ENCODE data around the gene SCLY. TPM values are rescaled to one million over a fixed set of nuclear protein-coding genes. Genes with fewer than 3 reads are reported as not detected.
"Not testable (repeated sequence)": the region's sequence is repeated elsewhere in the genome, so short reads cannot be mapped to it uniquely, and the experiment has no call there.

The SCLY gene
- total and polyA plus RNA-seq, 2 donors (not counting 1 experiment from before 2014, with no cell fraction given): 16.4 to 42.4 TPM

- intact Hi-C loops (cut with micrococcal nuclease): no loop called here
- Histone ChIP-seq H3K4me3 (ENCODE audit: control extremely low read depth in 1 of 5, extremely low read depth in 1 of 5, insufficient read depth in 1 of 5, low read depth in 2 of 5, low read length in 4 of 5) (no peak overlapping the region), H4K20me1 (ENCODE audit: control insufficient read depth, insufficient read depth, low read length, poor library complexity, severe bottlenecking) (no peaks in the 10 kb centered on the region), H2AFZ (ENCODE audit: insufficient read depth, low read depth, low read length, poor library complexity, severe bottlenecking) (no peak overlapping the region), H3K4me1 (ENCODE audit: control insufficient read depth in 2 of 2, insufficient read depth in 2 of 2, low read length in 2 of 2) (peaks cover 6 to 8% of the 10 kb centered on the region in 2 donors), H3K9ac (ENCODE audit: low read length) (no peak overlapping the region), H3K27ac (ENCODE audit: low read length in 2 of 2) (no peak overlapping the region), H3K36me3 (replicated peaks in 1 of 2; ENCODE audit: control extremely low read depth in 1 of 2, control insufficient read depth in 1 of 2, extremely low read depth in 1 of 2, insufficient read depth in 2 of 2, low read length in 1 of 2) (peaks cover 0 to 28% of the 10 kb centered on the region in 2 experiments), H3K27me3 (replicated peaks in 1 of 4; ENCODE audit: control extremely low read depth in 1 of 4, control insufficient read depth in 3 of 4, insufficient read depth in 4 of 4, low read length in 3 of 4) (no peaks in the 10 kb centered on the region), H3K9me3 (ENCODE audit: control extremely low read depth in 1 of 3, control insufficient read depth in 2 of 3, insufficient read depth in 1 of 3, low read length in 2 of 3) (no peaks in the 10 kb centered on the region), H3K4me2 (replicated peaks; ENCODE audit: low read depth, low read length, poor library complexity, severe bottlenecking) (no peak overlapping the region), H3K79me2 (ENCODE audit: control insufficient read depth, insufficient read depth, low read length) (peaks cover 15% of the 10 kb centered on the region)
- WGBS (ENCODE audit: insufficient coverage): 86% methylated on average over 7 of the region's 18 CpGs
- no peaks in the 10 kb centered on the region for H3K9me3 Mint-ChIP-seq (ENCODE audit: insufficient read depth)
- TF ChIP-seq CTCF (IDR thresholded peaks at IDR 0.05) (no peak), EZH2 (IDR thresholded peaks at IDR 0.05; ENCODE audit: borderline replicate concordance, insufficient read depth, low read depth, low read length, poor library complexity, severe bottlenecking) (no peak)
- H3K4me3 Mint-ChIP-seq: no peak overlapping the region
- H3K4me1 Mint-ChIP-seq: peaks cover 10% of the 10 kb centered on the region
- POLR2A ChIA-PET: no interaction called here
- H3K27me3 Mint-ChIP-seq: no peaks in the 10 kb centered on the region
- DNase-seq (no peak), ATAC-seq (ENCODE audit: low read depth) (no peak)
- no peak overlapping the region for H3K27ac Mint-ChIP-seq
- CTCF ChIA-PET: no interaction called here
These were observed 4.5 kb downstream of the SCLY start for GRCh38 chr2:238065071-238065846.

- H3K4me3 Mint-ChIP-seq: no peak overlapping the region
- no peaks in the 10 kb centered on the region for H4K20me1 ChIP-seq (ENCODE audit: control insufficient read depth, insufficient read depth, low read length, poor library complexity, severe bottlenecking)
- ChIA-PET CTCF (interaction anchor here (0.5 kb wide), 1 partner anchor 199 kb away, joined by 3 read pairs; no protein-coding TSS in a partner anchor), POLR2A (no interaction called here)
- H3K9me3 ChIP-seq (ENCODE audit: control extremely low read depth in 1 of 3, control insufficient read depth in 2 of 3, insufficient read depth in 1 of 3, low read length in 2 of 3): no peaks in the 10 kb centered on the region
- intact Hi-C loops (cut with micrococcal nuclease): no loop called here
- H3K4me2 ChIP-seq (replicated peaks; ENCODE audit: low read depth, low read length, poor library complexity, severe bottlenecking): no peak overlapping the region
- H3K4me1 Mint-ChIP-seq: peaks cover 9% of the 10 kb centered on the region
- no peak overlapping the region for H3K27ac ChIP-seq (ENCODE audit: low read length in 2 of 2)
- no peak overlapping the region for H3K4me3 ChIP-seq (ENCODE audit: control extremely low read depth in 1 of 5, extremely low read depth in 1 of 5, insufficient read depth in 1 of 5, low read depth in 2 of 5, low read length in 4 of 5)
- TF ChIP-seq CTCF (IDR thresholded peaks at IDR 0.05) (no peak), EZH2 (IDR thresholded peaks at IDR 0.05; ENCODE audit: borderline replicate concordance, insufficient read depth, low read depth, low read length, poor library complexity, severe bottlenecking) (no peak)
- peaks cover 0 to 28% of the 10 kb centered on the region in 2 experiments for H3K36me3 ChIP-seq (replicated peaks in 1 of 2; ENCODE audit: control extremely low read depth in 1 of 2, control insufficient read depth in 1 of 2, extremely low read depth in 1 of 2, insufficient read depth in 2 of 2, low read length in 1 of 2)
- no peak overlapping the region for H3K9ac ChIP-seq (ENCODE audit: low read length)
- DNase-seq (no peak), ATAC-seq (ENCODE audit: low read depth) (no peak)
- H2AFZ ChIP-seq (ENCODE audit: insufficient read depth, low read depth, low read length, poor library complexity, severe bottlenecking): no peak overlapping the region
- peaks cover 6 to 7% of the 10 kb centered on the region in 2 donors for H3K4me1 ChIP-seq (ENCODE audit: control insufficient read depth in 2 of 2, insufficient read depth in 2 of 2, low read length in 2 of 2)
- no peak overlapping the region for H3K27ac Mint-ChIP-seq
- WGBS (ENCODE audit: insufficient coverage): 89% methylated on average over 9 of the region's 9 CpGs
- H3K27me3 Mint-ChIP-seq: no peaks in the 10 kb centered on the region
- no peaks in the 10 kb centered on the region for H3K27me3 ChIP-seq (replicated peaks in 1 of 4; ENCODE audit: control extremely low read depth in 1 of 4, control insufficient read depth in 3 of 4, insufficient read depth in 4 of 4, low read length in 3 of 4)
- H3K9me3 Mint-ChIP-seq (ENCODE audit: insufficient read depth): no peaks in the 10 kb centered on the region
- peaks cover 11% of the 10 kb centered on the region for H3K79me2 ChIP-seq (ENCODE audit: control insufficient read depth, insufficient read depth, low read length)
These were observed 5.4 kb downstream of the SCLY start for GRCh38 chr2:238066218-238066617.

- intact Hi-C loops (cut with micrococcal nuclease); H3K4me3 ChIP-seq (ENCODE audit: control extremely low read depth in 1 of 5, extremely low read depth in 1 of 5, insufficient read depth in 1 of 5, low read depth in 2 of 5, low read length in 4 of 5); H3K9me3 ChIP-seq (ENCODE audit: control extremely low read depth in 1 of 3, control insufficient read depth in 2 of 3, insufficient read depth in 1 of 3, low read length in 2 of 3); H3K4me1 Mint-ChIP-seq; H3K9me3 Mint-ChIP-seq (ENCODE audit: insufficient read depth); H3K79me2 ChIP-seq (ENCODE audit: control insufficient read depth, insufficient read depth, low read length); H3K27me3 Mint-ChIP-seq; H3K4me2 ChIP-seq (replicated peaks; ENCODE audit: low read depth, low read length, poor library complexity, severe bottlenecking); H4K20me1 ChIP-seq (ENCODE audit: control insufficient read depth, insufficient read depth, low read length, poor library complexity, severe bottlenecking); H3K4me1 ChIP-seq (ENCODE audit: control insufficient read depth in 2 of 2, insufficient read depth in 2 of 2, low read length in 2 of 2); H3K4me3 Mint-ChIP-seq; DNase-seq; POLR2A ChIA-PET; CTCF ChIA-PET; H3K27ac Mint-ChIP-seq; H2AFZ ChIP-seq (ENCODE audit: insufficient read depth, low read depth, low read length, poor library complexity, severe bottlenecking); H3K27ac ChIP-seq (ENCODE audit: low read length in 2 of 2); H3K9ac ChIP-seq (ENCODE audit: low read length); H3K27me3 ChIP-seq (replicated peaks in 1 of 4; ENCODE audit: control extremely low read depth in 1 of 4, control insufficient read depth in 3 of 4, insufficient read depth in 4 of 4, low read length in 3 of 4); ATAC-seq (ENCODE audit: low read depth): not testable (repeated sequence)
- 85% methylated on average over 3 of the region's 7 CpGs for WGBS (ENCODE audit: insufficient coverage)
- peaks cover 0 to 28% of the 10 kb centered on the region in 2 experiments for H3K36me3 ChIP-seq (replicated peaks in 1 of 2; ENCODE audit: control extremely low read depth in 1 of 2, control insufficient read depth in 1 of 2, extremely low read depth in 1 of 2, insufficient read depth in 2 of 2, low read length in 1 of 2)
These were observed 5.9 kb downstream of the SCLY start for GRCh38 chr2:238066718-238067117.
